Fibroblast of lung (primary cell): ENCODE results near the gene MGST2.

Source experiments
- CTCF ChIP-seq, 2 donors: IDR thresholded peaks in 1 of 2; conservative IDR thresholded peaks in 1 of 2; 1 replicate in 1 of 2; 2 replicates in 1 of 2; pipeline ENCODE4 v1.5.1; 2011 to 2012; ENCODE audit warnings: low read length in 2 of 2, control low read depth in 1 of 2, inconsistent platforms in 1 of 2, low read depth in 1 of 2, mild to moderate bottlenecking in 1 of 2
- EZH2 ChIP-seq: IDR thresholded peaks from 2 replicates; pipeline ENCODE4 v1.5.1; 2012; ENCODE audit warnings: low read length, control low read depth, mild to moderate bottlenecking; ENCODE audit errors: missing control alignments

GRCh38 chr4:139728146-139728545 is 62.5 kb downstream of the MGST2 start:
- TF ChIP-seq EZH2 (no peak), CTCF (conservative IDR thresholded peaks at IDR 0.05 in 1 of 2, IDR thresholded peaks at IDR 0.05 in 1 of 2; ENCODE audit: low read depth in 1 of 2, low read length in 2 of 2) (no peak)
